GM12892 (cell line): ENCODE measurements around the gene MAGEA3. TPM values are rescaled to one million over a fixed set of nuclear protein-coding genes. Genes with fewer than 3 reads are reported as not detected.
A peak's percentile ranks its signal among the peaks of the same experiment; 100 is the strongest.
"Not testable (repeated sequence)": the region's sequence is repeated elsewhere in the genome, so short reads cannot be mapped to it uniquely, and the experiment has no call there.

ENCODE experiments used
- DNase-seq: peaks from one replicate; pipeline ENCODE4 v3.0.0; 2011; ENCODE audit not compliant: insufficient read length
- FAIRE-seq: peaks from 2 replicates; lab custom pipeline; 2011; peaks lifted over from hg19 to GRCh38; lab: Jason Lieb, UNC
- POLR2A ChIP-seq: IDR thresholded peaks from 2 replicates; pipeline ENCODE4 v1.6.1; 2011; ENCODE audit warnings: low read depth, low read length, control low read depth
- POLR2AphosphoS5 ChIP-seq: IDR thresholded peaks from 2 replicates; pipeline ENCODE4 v1.6.1; 2011; ENCODE audit warnings: low read depth, low read length, control low read depth
- TAF1 ChIP-seq: IDR thresholded peaks from 2 replicates; pipeline ENCODE4 v1.6.1; 2011; ENCODE audit warnings: low read depth, mild to moderate bottlenecking, control low read depth, low read length, borderline replicate concordance
- polyA plus RNA-seq: library from polyadenylated mRNA; unstranded; fragments of >200 nt; gene quantifications from one replicate; pipeline ENCODE4 v1.2.1, GENCODE V29; 2012; ENCODE audit warnings: missing spikeins, inconsistent platforms; ENCODE audit not compliant: missing spikeins

Gene MAGEA3
- not detected for polyA plus RNA-seq

GRCh38 chrX:152697952-152698931 lies at the start of gene MAGEA3:
MAGEA3 (plus strand) TSS chrX:152698794; CDS start chrX:152700833, 2,039 bp downstream.
- not testable (repeated sequence) for DNase-seq, FAIRE-seq

- DNase-seq (no peak), FAIRE-seq (no peak)
- TF ChIP-seq POLR2A (no peak), TAF1 (no peak), POLR2AphosphoS5 (no peak)
These were observed 46.5 kb upstream of the MAGEA3 start for GRCh38 chrX:152652060-152652459.

DNA sequence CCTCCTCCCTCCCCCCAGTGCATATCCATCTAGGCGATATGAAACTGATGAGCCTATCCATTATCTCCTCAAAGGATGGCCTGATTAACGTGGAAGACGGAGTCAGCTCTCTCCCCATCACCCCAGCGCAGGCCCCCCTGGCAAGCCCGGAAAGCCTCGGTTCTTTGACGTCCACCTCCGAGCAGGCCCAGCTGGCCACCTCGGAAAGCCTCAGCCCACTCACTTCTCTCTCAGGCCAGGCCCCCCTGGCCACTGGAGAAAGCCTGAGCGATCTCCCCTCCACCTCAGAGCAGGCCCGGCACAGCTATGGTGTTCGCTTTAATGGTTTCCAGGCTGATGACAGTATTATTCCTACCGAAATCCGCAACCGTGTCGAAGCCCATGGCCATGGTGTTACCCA lies 46.1 kb upstream of the MAGEA3 start:
- FAIRE-seq: no peak
- TF ChIP-seq TAF1: no peak
- TF ChIP-seq POLR2AphosphoS5: no peak
- no peak for TF ChIP-seq POLR2A
- DNase-seq: no peak

GRCh38 chrX:152656087-152656486 lies 42.5 kb upstream of the MAGEA3 start:
- DNase-seq (no peak), FAIRE-seq (no peak)
- TF ChIP-seq POLR2A: no peak
- no peak for TF ChIP-seq POLR2AphosphoS5
- no peak for TF ChIP-seq TAF1

DNA sequence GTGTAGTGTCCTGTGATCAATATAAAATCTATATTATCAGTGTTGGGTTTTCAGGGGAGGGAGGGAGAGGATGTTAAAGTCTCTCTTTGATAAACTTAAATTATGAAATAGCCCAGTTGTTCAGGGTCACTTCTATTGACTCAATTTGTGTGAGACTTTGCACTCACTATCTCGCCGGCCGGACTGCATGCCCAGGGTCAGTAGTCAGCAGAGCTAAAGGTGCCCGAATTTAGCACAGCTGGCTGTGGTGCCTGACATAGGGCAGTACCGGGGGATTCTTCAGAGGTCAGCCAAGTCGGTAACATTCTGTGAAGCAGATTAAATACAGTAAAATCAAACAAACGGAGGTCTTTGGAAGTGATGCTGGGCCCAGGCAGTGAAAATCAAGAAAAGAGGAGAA lies 41.7 kb upstream of the MAGEA3 start:
- TF ChIP-seq POLR2A (no peak), POLR2AphosphoS5 (no peak), TAF1 (no peak)
- no peak for FAIRE-seq
- no peak for DNase-seq

- no peak for FAIRE-seq
- no peak for DNase-seq
- no peak for TF ChIP-seq TAF1
- no peak for TF ChIP-seq POLR2A
- no peak for TF ChIP-seq POLR2AphosphoS5
These were observed 40.3 kb upstream of the MAGEA3 start for GRCh38 chrX:152658302-152658701.

GRCh38 chrX:152663086-152663485 lies 35.5 kb upstream of the MAGEA3 start:
- FAIRE-seq: no peak
- TF ChIP-seq POLR2AphosphoS5 (no peak), POLR2A (no peak), TAF1 (no peak)
- DNase-seq: no peak

DNA sequence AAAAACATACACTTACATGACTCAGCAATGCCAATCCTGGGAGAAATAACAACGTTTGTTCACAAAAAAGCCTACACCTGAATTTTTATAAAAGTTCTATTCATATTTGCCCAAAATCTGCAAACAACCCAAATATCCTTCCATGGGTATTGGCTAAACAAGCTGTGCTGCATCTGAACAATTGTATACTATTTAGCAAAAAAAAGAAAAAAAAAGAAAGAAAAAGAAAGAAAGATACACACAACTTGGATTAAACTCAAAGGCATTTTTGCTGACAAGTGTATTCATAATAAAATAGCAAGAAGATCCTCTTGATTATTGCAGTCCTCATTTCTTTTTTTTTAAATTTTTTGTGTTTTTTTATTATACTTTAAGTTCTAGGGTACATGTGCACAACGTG lies 24.5 kb upstream of the MAGEA3 start:
- DNase-seq (no peak), FAIRE-seq (no peak)
- TF ChIP-seq TAF1: no peak
- no peak for TF ChIP-seq POLR2A
- TF ChIP-seq POLR2AphosphoS5: no peak

DNA sequence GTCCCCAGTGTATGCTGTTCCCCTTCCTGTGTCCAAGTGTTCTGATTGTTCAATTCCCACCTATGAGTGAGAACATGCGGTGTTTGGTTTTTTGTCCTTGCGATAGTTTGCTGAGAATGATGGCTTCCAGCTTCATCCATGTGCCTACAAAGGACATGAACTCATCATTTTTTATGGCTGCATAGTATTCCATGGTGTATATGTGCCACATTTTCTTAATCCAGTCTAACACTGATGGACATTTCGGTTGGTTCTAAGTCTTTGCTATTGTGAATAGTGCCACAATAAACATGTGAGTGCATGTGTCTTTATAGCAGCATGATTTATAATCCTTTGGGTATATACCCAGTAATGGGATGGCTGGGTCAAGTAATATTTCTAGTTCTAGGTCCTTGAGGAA lies 23.9 kb upstream of the MAGEA3 start:
- not testable (repeated sequence) for FAIRE-seq, DNase-seq

DNA sequence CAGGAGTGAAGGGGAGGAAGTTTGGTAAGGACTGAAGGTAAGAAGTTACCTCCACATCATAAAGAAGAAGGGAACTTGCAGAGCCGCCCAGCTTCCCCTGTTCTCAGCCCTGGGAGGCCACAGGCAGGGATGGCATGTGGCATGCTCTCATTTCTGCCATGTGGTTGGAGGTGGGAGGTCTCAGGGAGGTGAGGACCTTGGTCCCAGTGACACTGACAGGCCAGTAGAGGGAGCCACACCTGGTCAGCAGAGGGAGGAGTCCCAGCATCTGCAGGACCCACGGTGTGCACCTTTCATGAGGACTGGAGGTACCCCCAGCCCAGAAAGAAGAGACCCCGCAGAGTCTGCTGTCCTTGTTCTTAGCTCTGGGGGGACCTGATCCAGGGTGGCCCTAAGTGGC lies 17.6 kb upstream of the MAGEA3 start:
- not testable (repeated sequence) for DNase-seq
- FAIRE-seq: peak; percentile 97

DNA sequence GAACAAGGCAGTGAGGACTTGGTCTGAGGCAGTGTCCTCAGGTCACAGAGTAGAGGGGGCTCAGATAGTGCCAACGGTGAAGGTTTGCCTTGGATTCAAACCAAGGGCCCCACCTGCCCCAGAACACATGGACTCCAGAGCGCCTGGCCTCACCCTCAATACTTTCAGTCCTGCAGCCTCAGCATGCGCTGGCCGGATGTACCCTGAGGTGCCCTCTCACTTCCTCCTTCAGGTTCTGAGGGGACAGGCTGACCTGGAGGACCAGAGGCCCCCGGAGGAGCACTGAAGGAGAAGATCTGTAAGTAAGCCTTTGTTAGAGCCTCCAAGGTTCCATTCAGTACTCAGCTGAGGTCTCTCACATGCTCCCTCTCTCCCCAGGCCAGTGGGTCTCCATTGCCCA lies 1.8 kb downstream of the MAGEA3 start:
- FAIRE-seq, DNase-seq: not testable (repeated sequence)

DNA sequence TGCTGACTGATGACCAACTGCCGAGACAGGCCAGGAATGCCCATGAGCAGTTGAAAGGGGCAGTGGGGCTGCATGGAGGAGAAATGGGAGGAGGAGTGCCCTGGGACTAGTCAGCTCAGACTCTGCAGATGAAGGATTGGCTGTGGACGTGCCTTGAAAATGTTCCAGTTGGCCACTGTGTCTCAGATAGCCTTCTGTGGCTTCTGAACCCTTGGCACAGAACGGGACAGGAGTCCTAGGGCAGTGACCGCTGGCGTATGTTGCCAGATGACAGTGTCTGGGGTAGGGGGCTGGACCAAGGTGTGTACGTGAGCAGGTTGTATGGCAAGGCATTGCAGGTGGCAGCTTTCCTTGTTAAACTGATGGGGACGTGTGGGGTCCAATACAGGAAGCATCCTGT lies 7.9 kb downstream of the MAGEA3 start:
- DNase-seq, FAIRE-seq: not testable (repeated sequence)

DNA sequence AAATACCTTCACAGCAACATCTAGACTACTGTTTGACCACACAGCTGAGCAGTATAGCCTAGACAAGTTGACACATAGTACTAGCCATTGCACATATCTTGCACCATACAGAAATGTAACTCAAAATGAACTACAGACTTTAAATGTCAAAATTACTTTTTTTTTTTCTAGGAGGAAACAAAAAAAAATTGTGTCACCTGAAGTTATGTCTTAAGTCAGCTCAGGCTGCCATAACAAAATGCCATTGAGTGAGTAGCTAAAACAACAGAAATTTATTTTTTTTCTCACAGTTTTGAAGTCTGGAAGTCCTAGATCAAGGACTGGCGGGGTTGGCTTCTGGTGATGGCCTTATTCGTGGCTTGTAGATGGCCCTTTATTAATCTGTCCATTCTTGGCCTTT lies 10.6 kb downstream of the MAGEA3 start, which contains the start of gene CSAG2:
CSAG2 (minus strand) TSS at position 101 of the 400 bp plus-strand sequence. CDS start 161 bp downstream, outside the sequence.
- DNase-seq, FAIRE-seq: not testable (repeated sequence)

DNA sequence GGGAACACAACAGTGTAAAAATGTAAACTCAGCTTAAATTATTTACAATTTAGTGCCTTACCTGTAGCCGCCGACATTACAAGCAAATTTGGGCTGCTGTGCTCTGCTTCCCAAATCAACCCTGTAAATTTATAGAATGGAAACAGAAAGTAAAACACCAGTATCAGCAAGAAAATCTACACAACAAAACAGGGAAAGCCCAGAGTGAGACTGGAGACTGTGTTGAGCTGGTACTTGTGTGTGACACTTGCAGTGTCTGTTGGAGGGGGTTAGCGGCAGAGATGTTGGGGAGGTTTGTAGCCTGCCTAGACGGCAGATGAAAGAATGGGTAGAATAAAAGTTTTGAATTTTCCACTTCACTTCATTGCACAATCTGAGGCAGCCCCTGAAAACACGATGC lies 14.6 kb downstream of the MAGEA3 start:
- peak; percentile 53 for FAIRE-seq
- not testable (repeated sequence) for DNase-seq

DNA sequence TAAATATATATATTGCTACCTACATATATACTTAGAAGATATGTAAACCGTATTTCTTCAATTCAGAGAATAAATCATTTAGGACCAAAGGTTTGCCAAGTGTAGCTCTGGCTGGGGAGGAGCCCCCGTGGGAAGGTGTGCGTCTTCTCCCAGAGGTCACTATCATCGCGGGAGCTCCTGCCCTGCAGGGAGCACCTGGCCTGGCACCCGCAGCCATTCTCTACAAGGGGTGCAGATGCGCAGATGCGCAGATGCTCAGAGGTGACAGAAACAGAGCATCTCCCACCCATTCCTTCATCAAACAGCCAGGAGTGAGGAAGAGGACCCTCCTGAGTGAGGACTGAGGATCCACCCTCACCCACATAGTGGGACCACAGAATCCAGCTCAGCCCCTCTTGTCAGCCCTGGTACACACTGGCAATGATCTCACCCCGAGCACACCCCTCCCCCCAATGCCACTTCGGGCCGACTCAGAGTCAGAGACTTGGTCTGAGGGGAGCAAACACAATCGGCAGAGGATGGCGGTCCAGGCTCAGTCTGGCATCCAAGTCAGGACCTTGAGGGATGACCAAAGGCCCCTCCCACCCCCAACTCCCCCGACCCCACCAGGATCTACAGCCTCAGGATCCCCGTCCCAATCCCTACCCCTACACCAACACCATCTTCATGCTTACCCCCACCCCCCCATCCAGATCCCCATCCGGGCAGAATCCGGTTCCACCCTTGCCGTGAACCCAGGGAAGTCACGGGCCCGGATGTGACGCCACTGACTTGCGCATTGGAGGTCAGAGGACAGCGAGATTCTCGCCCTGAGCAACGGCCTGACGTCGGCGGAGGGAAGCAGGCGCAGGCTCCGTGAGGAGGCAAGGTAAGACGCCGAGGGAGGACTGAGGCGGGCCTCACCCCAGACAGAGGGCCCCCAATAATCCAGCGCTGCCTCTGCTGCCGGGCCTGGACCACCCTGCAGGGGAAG lies 15.5 kb downstream of the MAGEA3 start, which contains the start of gene MAGEA2B:
MAGEA2B (plus strand) TSS at position 814 of the 973 bp plus-strand sequence. CDS start 2,479 bp downstream, outside the sequence.
- DNase-seq, FAIRE-seq: not testable (repeated sequence)
